Neural crest cell (in vitro differentiated cells): ENCODE measurements around the gene CCDC88A. TPM values are rescaled to one million over a fixed set of nuclear protein-coding genes. Genes with fewer than 3 reads are reported as not detected.

Experiments used
- DNase-seq: peaks from one replicate; pipeline ENCODE4 v3.0.0; 2021; ENCODE audit warnings: low read depth, mixed read lengths, low spot score
- H3K27ac Mint-ChIP-seq: one replicate; pipeline ENCODE4 v1.8.0; 2021; ENCODE audit warnings: mild to moderate bottlenecking, mixed read lengths; ENCODE audit not compliant: unreplicated experiment
- H3K27me3 Mint-ChIP-seq: 2 replicates; pipeline ENCODE4 v1.8.0; 2021; ENCODE audit warnings: low read depth, mild to moderate bottlenecking, mixed read lengths
- H3K36me3 Mint-ChIP-seq: 2 replicates; pipeline ENCODE4 v1.8.0; 2021; ENCODE audit warnings: low read depth, mild to moderate bottlenecking, mixed read lengths
- H3K4me1 Mint-ChIP-seq: 2 replicates; pipeline ENCODE4 v1.8.0; 2021; ENCODE audit warnings: mixed read lengths
- H3K4me3 Mint-ChIP-seq: one replicate; pipeline ENCODE4 v1.8.0; 2021; ENCODE audit warnings: mild to moderate bottlenecking, mixed read lengths
- H3K9me3 Mint-ChIP-seq: 2 replicates; pipeline ENCODE4 v1.8.0; 2021; ENCODE audit warnings: mixed read lengths
- total RNA-seq: library from RNA; stranded (reverse); gene quantifications from 2 replicates; pipeline ENCODE4 v1.2.1, GENCODE V29; 2021
- TF ChIP-seq, protein P1 (sequence below): fragments of 200-600 bp; sonication (generic); conservative IDR thresholded peaks from 2 replicates; pipeline ENCODE4 v1.5.0; 2021; ENCODE audit warnings: antibody characterized with exemption, mild to moderate bottlenecking

CCDC88A gene
- total RNA-seq, 1 donor from 2014 or later: 123 TPM

DNA sequence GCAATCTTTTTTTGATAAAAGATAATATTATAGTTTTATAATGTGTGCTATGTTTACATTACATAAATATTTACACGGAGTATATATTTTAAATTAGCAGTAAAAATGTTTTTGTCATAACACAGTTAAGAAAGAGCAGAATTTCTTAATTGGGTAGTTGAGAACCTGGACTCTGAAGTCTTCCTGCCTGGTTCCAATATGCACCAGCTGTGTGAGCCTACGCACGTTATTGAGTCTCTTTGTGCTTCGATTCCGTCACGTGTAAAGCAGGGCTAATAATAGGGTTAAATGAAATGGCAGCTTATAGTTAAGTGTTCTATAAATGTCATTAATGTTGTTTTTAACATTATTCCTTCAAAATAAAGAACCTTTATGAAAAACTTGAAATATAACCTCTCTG is 1.2 kb upstream of the CCDC88A start:
- Mint-ChIP-seq H3K4me3 (peak overlapping the region; percentile 74), H3K27me3 (no peaks in the 10 kb centered on the region), H3K9me3 (no peaks in the 10 kb centered on the region), H3K27ac (no peak overlapping the region), H3K4me1 (peaks cover 28% of the 10 kb centered on the region), H3K36me3 (no peaks in the 10 kb centered on the region)
- DNase-seq: no peak
- TF ChIP-seq, protein P1, sequence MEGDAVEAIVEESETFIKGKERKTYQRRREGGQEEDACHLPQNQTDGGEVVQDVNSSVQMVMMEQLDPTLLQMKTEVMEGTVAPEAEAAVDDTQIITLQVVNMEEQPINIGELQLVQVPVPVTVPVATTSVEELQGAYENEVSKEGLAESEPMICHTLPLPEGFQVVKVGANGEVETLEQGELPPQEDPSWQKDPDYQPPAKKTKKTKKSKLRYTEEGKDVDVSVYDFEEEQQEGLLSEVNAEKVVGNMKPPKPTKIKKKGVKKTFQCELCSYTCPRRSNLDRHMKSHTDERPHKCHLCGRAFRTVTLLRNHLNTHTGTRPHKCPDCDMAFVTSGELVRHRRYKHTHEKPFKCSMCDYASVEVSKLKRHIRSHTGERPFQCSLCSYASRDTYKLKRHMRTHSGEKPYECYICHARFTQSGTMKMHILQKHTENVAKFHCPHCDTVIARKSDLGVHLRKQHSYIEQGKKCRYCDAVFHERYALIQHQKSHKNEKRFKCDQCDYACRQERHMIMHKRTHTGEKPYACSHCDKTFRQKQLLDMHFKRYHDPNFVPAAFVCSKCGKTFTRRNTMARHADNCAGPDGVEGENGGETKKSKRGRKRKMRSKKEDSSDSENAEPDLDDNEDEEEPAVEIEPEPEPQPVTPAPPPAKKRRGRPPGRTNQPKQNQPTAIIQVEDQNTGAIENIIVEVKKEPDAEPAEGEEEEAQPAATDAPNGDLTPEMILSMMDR: no peak

DNA sequence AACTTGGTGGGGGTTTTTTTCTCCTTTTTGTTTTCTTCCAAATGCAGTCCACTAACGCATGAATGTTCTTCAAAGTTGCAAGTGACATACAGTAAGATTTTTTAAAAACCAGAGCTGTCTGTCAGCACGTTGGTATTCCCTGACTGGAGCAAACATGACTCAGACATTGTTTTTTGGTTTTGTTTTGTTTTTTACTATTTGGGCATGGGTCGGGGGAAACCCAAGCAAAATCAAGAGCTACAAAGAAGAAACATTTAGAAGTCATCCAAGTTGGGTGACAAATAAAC is 726 bp upstream of the CCDC88A start:
- Mint-ChIP-seq H3K4me3 (peak overlapping the region; percentile 92), H3K27ac (peak overlapping the region; percentile 79), H3K4me1 (peaks cover 33% of the 10 kb centered on the region), H3K36me3 (no peaks in the 10 kb centered on the region), H3K9me3 (no peaks in the 10 kb centered on the region), H3K27me3 (no peaks in the 10 kb centered on the region)
- no peak for DNase-seq
- TF ChIP-seq, protein P1: no peak

DNA sequence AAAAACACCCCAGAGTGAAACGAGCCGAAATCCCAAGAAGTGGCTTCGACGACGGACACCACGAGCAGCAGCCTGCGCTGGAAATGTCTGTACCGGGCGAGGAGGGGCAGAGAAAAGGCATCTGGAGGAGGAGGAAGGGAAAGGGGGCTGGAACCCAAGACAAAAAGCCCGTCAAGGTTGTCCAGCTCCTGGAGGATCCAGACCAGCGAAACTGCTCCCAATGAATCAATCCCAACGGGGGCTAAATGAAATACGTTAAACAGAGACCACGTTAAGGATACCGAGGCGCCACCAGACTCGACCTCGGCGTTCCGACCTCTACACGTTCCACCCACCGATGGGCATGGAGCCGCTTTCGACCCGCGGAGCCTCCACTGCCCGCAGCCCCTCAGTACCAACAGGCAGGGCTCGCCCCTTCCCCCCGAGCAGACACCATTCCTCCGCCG is 400 bp downstream of the CCDC88A start:
- TF ChIP-seq, protein P1: no peak
- no peak for DNase-seq
- Mint-ChIP-seq H3K27me3 (no peaks in the 10 kb centered on the region), H3K4me1 (peaks cover 40% of the 10 kb centered on the region), H3K4me3 (peak overlapping the region; percentile 92), H3K36me3 (no peaks in the 10 kb centered on the region), H3K27ac (peak overlapping the region; percentile 40), H3K9me3 (no peaks in the 10 kb centered on the region)

DNA sequence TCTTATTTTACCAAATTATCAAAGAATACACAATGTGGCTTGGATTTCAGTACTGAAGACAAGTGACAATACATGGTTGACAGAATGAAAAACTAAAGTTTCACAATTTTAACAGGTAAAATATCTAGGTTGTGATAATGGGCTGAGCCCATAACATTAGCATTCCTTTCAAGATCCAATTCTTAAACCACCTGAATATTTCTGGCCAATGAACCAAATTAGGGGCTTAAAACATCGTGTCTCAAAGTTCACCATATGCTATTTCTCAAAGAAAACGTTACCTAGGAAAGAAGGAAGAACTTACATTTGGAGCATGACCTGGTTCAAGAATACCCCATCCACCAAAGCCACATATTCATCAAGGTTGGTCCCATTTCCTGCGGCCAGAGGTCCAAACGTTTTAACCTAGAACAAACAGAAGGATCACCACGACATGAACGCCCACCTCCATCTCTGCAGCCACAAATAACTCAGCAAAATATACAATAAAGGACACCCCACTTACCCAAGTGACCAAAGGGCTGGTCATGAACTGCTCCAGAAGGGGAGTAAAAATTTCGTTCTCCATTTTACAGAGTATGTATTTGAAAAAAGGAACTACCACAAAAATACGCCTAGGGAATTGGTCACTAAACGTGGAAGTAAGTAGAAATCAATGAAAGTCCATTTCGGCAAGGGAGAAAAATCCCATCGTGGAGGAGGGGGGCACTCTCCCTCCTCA is 984 bp downstream of the CCDC88A start:
- TF ChIP-seq, protein P1: no peak
- Mint-ChIP-seq H3K27me3 (no peaks in the 10 kb centered on the region), H3K9me3 (no peaks in the 10 kb centered on the region), H3K36me3 (no peaks in the 10 kb centered on the region), H3K4me3 (peak overlapping the region; percentile 92), H3K4me1 (peaks cover 41% of the 10 kb centered on the region), H3K27ac (peak overlapping the region; percentile 40)
- DNase-seq: no peak

DNA sequence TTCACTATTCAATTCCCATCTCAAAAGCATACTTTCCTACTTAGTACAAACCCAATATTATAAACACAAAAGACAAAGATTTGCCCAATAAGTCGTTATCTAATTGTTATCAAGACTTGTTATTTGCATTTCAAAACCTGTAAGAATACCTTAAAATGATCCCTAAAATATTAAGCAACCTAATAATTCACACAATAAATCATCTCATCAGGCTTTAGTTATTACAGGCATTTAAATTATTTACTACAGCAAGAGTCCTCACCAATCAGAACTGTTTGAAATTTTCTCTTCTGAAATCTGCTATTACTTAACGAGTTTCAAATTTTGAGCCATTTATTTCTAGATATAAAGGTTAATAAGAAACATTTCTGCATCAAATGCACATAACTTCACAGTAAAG is 1.6 kb downstream of the CCDC88A start:
- no peak for DNase-seq
- no peak overlapping the region for H3K27ac Mint-ChIP-seq
- no peaks in the 10 kb centered on the region for H3K27me3 Mint-ChIP-seq
- H3K9me3 Mint-ChIP-seq: no peaks in the 10 kb centered on the region
- H3K36me3 Mint-ChIP-seq: no peaks in the 10 kb centered on the region
- TF ChIP-seq, protein P1: no peak
- peaks cover 46% of the 10 kb centered on the region for H3K4me1 Mint-ChIP-seq
- peak overlapping the region; percentile 92 for H3K4me3 Mint-ChIP-seq
